H1 (cell line): ENCODE data around the gene CREB3L1. TPM values are rescaled to one million over a fixed set of nuclear protein-coding genes. Genes with fewer than 3 reads are reported as not detected.

Source experiments
- CTCF ChIA-PET: fragments of 300-600 bp; sonication (Branson Sonifier 250); formaldehyde crosslinking; loops from one replicate; lab custom pipeline; 2021; ENCODE audit not compliant: partially characterized antibody; lab: Charles Lee
- POLR2A ChIA-PET: fragments of 300-600 bp; sonication (Branson Sonifier 250); formaldehyde crosslinking; loops from one replicate; lab custom pipeline; 2021; ENCODE audit warnings: inconsistent platforms; ENCODE audit not compliant: partially characterized antibody; lab: Charles Lee
- DNase-seq, 2 experiments: peaks; one replicate each; pipeline versions ENCODE4 v3.0.0 to v3.0.0-alpha.2; 2010 to 2022; ENCODE audit warnings: low spot score in 2 of 2, low read depth in 1 of 2, mixed read lengths in 1 of 2
- FAIRE-seq: peaks from 2 replicates; lab custom pipeline; 2011; peaks lifted over from hg19 to GRCh38; lab: Jason Lieb, UNC
- H2AFZ ChIP-seq: 2 replicates; pipeline ENCODE4 v1.8.1; 2012; ENCODE audit warnings: low read length, inconsistent platforms
- H2AK5ac ChIP-seq: 2 replicates; pipeline ENCODE4 v1.6.1; 2013; ENCODE audit warnings: low read depth, low read length
- H2BK120ac ChIP-seq: replicated peaks from 2 replicates; pipeline ENCODE3; 2013; ENCODE audit warnings: low read depth, low read length, inconsistent platforms
- H2BK12ac ChIP-seq: 2 replicates; pipeline ENCODE4 v1.6.1; 2013; ENCODE audit warnings: low read depth, low read length
- H2BK15ac ChIP-seq: 2 replicates; pipeline ENCODE4 v1.6.1; 2013; ENCODE audit warnings: low read length
- H2BK20ac ChIP-seq: 2 replicates; pipeline ENCODE4 v1.6.1; 2013; ENCODE audit warnings: low read length
- H2BK5ac ChIP-seq: 2 replicates; pipeline ENCODE4 v1.6.1; 2013; ENCODE audit warnings: low read depth, low read length
- H3K14ac ChIP-seq: 2 replicates; pipeline ENCODE4 v1.6.1; 2013; ENCODE audit warnings: inconsistent platforms; ENCODE audit not compliant: insufficient read length
- H3K18ac ChIP-seq: 2 replicates; pipeline ENCODE4 v1.6.1; 2013; ENCODE audit warnings: low read length; ENCODE audit errors: extremely low read depth
- H3K23ac ChIP-seq: 2 replicates; pipeline ENCODE4 v1.6.1; 2013; ENCODE audit warnings: inconsistent platforms; ENCODE audit not compliant: insufficient read length
- H3K23me2 ChIP-seq: 2 replicates; pipeline ENCODE4 v1.6.1; 2013; ENCODE audit warnings: low read depth, low read length
- H3K27ac ChIP-seq: 2 replicates; pipeline ENCODE4 v1.6.1; 2011; ENCODE audit warnings: low read depth, low read length, inconsistent platforms
- H3K27me3 ChIP-seq, 4 experiments: replicated peaks in 1 of 4; 1 replicate in 1 of 4; 2 replicates in 3 of 4; pipeline versions ENCODE4 v1.6.1 to v1.8.1; 2011 to 2013; ENCODE audit warnings: low read length in 3 of 4, mild to moderate bottlenecking in 3 of 4, inconsistent platforms in 2 of 4, mixed read lengths in 2 of 4, moderate library complexity in 1 of 4; ENCODE audit not compliant: control insufficient read depth in 3 of 4, insufficient read depth in 3 of 4; ENCODE audit errors: extremely low read depth in 1 of 4
- H3K36me3 ChIP-seq, 4 experiments: 2 replicates each; pipeline versions ENCODE4 v1.6.1 to v1.8.1; 2011 to 2013; ENCODE audit warnings: mild to moderate bottlenecking in 4 of 4, low read length in 3 of 4, moderate library complexity in 2 of 4, control low read depth in 1 of 4, inconsistent platforms in 1 of 4; ENCODE audit not compliant: insufficient read depth in 4 of 4, control insufficient read depth in 2 of 4
- H3K4ac ChIP-seq: replicated peaks from 2 replicates; pipeline ENCODE3; 2013; ENCODE audit warnings: low read length, low read depth, mixed read lengths, inconsistent platforms; ENCODE audit not compliant: insufficient read length
- H3K4me1 ChIP-seq, 4 experiments: replicated peaks in 1 of 4; 1 replicate in 1 of 4; 2 replicates in 3 of 4; pipeline versions ENCODE4 v1.6.1 to v1.8.1; 2011 to 2013; ENCODE audit warnings: low read length in 3 of 4, inconsistent platforms in 2 of 4, mixed read lengths in 1 of 4; ENCODE audit not compliant: insufficient read depth in 4 of 4, control insufficient read depth in 3 of 4
- H3K4me2 ChIP-seq, 2 experiments: 2 replicates each; pipeline versions ENCODE4 v1.6.1 to v1.8.1; 2011 to 2013; ENCODE audit warnings: low read depth in 2 of 2, low read length in 2 of 2, control low read depth in 1 of 2, inconsistent platforms in 1 of 2, mild to moderate bottlenecking in 1 of 2; ENCODE audit not compliant: insufficient read depth in 1 of 2
- H3K4me3 ChIP-seq, 4 experiments: fragments of 200-600, 300-600 bp in 1 of 4; sonication (generic), shearing (Covaris generic), sonication (Bioruptor Twin) in 1 of 4; 2 replicates each; pipeline versions ENCODE4 v1.5.1 to v1.8.1; 2011 to 2016; ENCODE audit warnings: low read length in 4 of 4, low read depth in 3 of 4, control low read depth in 2 of 4, inconsistent platforms in 2 of 4, mild to moderate bottlenecking in 2 of 4, mixed read lengths in 1 of 4, moderate library complexity in 1 of 4; ENCODE audit not compliant: insufficient read depth in 2 of 4; ENCODE audit errors: extremely low read depth in 1 of 4
- H3K56ac ChIP-seq: replicated peaks from 2 replicates; pipeline ENCODE3; 2013; ENCODE audit warnings: low read depth, mild to moderate bottlenecking, mixed read lengths, low read length, inconsistent platforms; ENCODE audit not compliant: insufficient read length
- H3K79me1 ChIP-seq: 2 replicates; pipeline ENCODE4 v1.6.1; 2013; ENCODE audit warnings: low read depth, low read length, control low read depth
- H3K79me2 ChIP-seq, 2 experiments: 2 replicates each; pipeline versions ENCODE4 v1.6.1 to v1.8.1; 2012 to 2013; ENCODE audit warnings: low read length in 2 of 2, mild to moderate bottlenecking in 2 of 2, inconsistent platforms in 1 of 2; ENCODE audit not compliant: insufficient read depth in 2 of 2, control insufficient read depth in 1 of 2
- H3K9ac ChIP-seq, 4 experiments: replicated peaks in 1 of 4; 1 replicate in 1 of 4; 2 replicates in 3 of 4; pipeline versions ENCODE4 v1.6.1 to v1.8.1; 2011 to 2013; ENCODE audit warnings: low read depth in 3 of 4, low read length in 3 of 4, control low read depth in 2 of 4, mild to moderate bottlenecking in 2 of 4, moderate library complexity in 2 of 4, inconsistent platforms in 1 of 4; ENCODE audit errors: extremely low read depth in 1 of 4
- H3K9me3 ChIP-seq, 2 experiments: 2 replicates each; pipeline versions ENCODE4 v1.6.1 to v1.8.1; 2012 to 2013; ENCODE audit warnings: mild to moderate bottlenecking in 2 of 2, moderate library complexity in 2 of 2, control low read depth in 1 of 2, inconsistent platforms in 1 of 2, low read depth in 1 of 2, low read length in 1 of 2, mixed read lengths in 1 of 2; ENCODE audit not compliant: insufficient read depth in 2 of 2
- H4K20me1 ChIP-seq, 2 experiments: replicated peaks in 1 of 2; 2 replicates each; pipeline versions ENCODE3 to v1.8.1; 2011 to 2013; ENCODE audit warnings: inconsistent platforms in 2 of 2, low read length in 2 of 2, mild to moderate bottlenecking in 1 of 2; ENCODE audit not compliant: insufficient read depth in 2 of 2, control insufficient read depth in 1 of 2
- H4K5ac ChIP-seq: 2 replicates; pipeline ENCODE4 v1.6.1; 2013; ENCODE audit warnings: low read length, low read depth, mixed read lengths, inconsistent platforms; ENCODE audit not compliant: insufficient read length
- H4K8ac ChIP-seq: 2 replicates; pipeline ENCODE4 v1.8.0; 2013; ENCODE audit warnings: mild to moderate bottlenecking, moderate library complexity, low read length, inconsistent platforms; ENCODE audit not compliant: insufficient read depth; ENCODE audit errors: extremely low read depth
- H4K91ac ChIP-seq: replicated peaks from 2 replicates; pipeline ENCODE3; 2013; ENCODE audit warnings: low read length, mixed read lengths, inconsistent platforms; ENCODE audit not compliant: insufficient read length
- BRCA1 ChIP-seq: IDR thresholded peaks from 2 replicates; pipeline ENCODE4 v1.6.1; 2012; ENCODE audit warnings: low read depth, low read length, improper control_type of control experiment
- CTCF ChIP-seq, 3 experiments: IDR thresholded peaks; 1 replicate in 2 of 3; 2 replicates in 1 of 3; pipeline versions ENCODE4 v1.5.1 to v1.6.1; 2011; ENCODE audit warnings: low read length in 3 of 3, mild to moderate bottlenecking in 3 of 3, inconsistent platforms in 2 of 3, low read depth in 1 of 3, moderate library complexity in 1 of 3; ENCODE audit not compliant: insufficient read depth in 1 of 3; ENCODE audit errors: control extremely low read depth in 1 of 3
- EZH2 ChIP-seq: fragments of 200-600 bp; sonication (generic); IDR thresholded peaks from 2 replicates; pipeline ENCODE4 v1.7.1; 2012; ENCODE audit warnings: low read depth, mild to moderate bottlenecking, moderate library complexity, low read length, inconsistent platforms; ENCODE audit not compliant: severe bottlenecking
- RBBP5 ChIP-seq: IDR thresholded peaks from 2 replicates; pipeline ENCODE4 v1.7.1; 2012; ENCODE audit warnings: low read depth, mild to moderate bottlenecking, inconsistent platforms, low read length, moderate library complexity, borderline replicate concordance
- SRF ChIP-seq: IDR thresholded peaks from 2 replicates; pipeline ENCODE4 v1.6.1; 2011; ENCODE audit warnings: mild to moderate bottlenecking, low read depth, low read length, moderate library complexity
- WGBS, 2 experiments: shearing (Covaris generic) in 1 of 2; methylation state at CpG; one replicate each; pipeline versions ENCODE4 v1.1.6 to v1.1.7; 2013 to 2015; ENCODE audit warnings: low lambda C conversion rate in 2 of 2, mixed read lengths in 2 of 2, inconsistent platforms in 1 of 2, low coverage in 1 of 2, missing lambda C conversion rate in 1 of 2; ENCODE audit not compliant: insufficient replicate concordance in 2 of 2, insufficient coverage in 1 of 2, insufficient read length in 1 of 2; ENCODE audit errors: extremely low coverage in 1 of 2, missing lambda C conversion rate in 1 of 2; 5-methylcytosine and 5-hydroxymethylcytosine counted together
- polyA plus RNA-seq, 7 experiments: library from polyadenylated mRNA; depleted of rRNA in 3 of 7; stranded (reverse) in 5 of 7; unstranded in 2 of 7; fragments of >200 nt in 5 of 7; fragments of 200-250 nt in 2 of 7; gene quantifications; 1 replicate in 5 of 7; 2 replicates in 1 of 7; 4 replicates in 1 of 7; pipeline versions ENCODE4 v1.2.1 to v1.2.3, GENCODE V29; 2011 to 2013; ENCODE audit warnings: missing spikeins in 2 of 7, mixed read lengths in 2 of 7
- total RNA-seq: library from RNA; stranded (reverse); fragmentation: NEBNext Ultra II Directional; extraction: Animal tissue kit (Norgen Biotek cat#: 25700); gene quantifications from 2 replicates; pipeline ENCODE4 v1.2.1, GENCODE V29; 2021
- TF ChIP-seq, protein P1 (sequence below): IDR thresholded peaks from 2 replicates; pipeline ENCODE4 v1.6.1; 2011; ENCODE audit warnings: low read depth, mild to moderate bottlenecking, low read length; ENCODE audit not compliant: insufficient read depth
- TF ChIP-seq, protein P2 (sequence below): IDR thresholded peaks from 2 replicates; pipeline ENCODE4 v1.6.1; 2012; ENCODE audit warnings: low read length, inconsistent platforms

CREB3L1 gene
- total and polyA plus RNA-seq, 2 of the 8 experiments (the other 6 are each of a cell fraction or from before 2014, with no cell fraction given), result 4.1 to 12.7 TPM

- Histone ChIP-seq H2BK20ac (no peak overlapping the region), H2AK5ac (no peak overlapping the region), H3K9ac (no peak overlapping the region), H3K23ac (no peak overlapping the region), H4K8ac (no peak overlapping the region), H2AFZ (no peak overlapping the region), H3K4me1 (no peaks in the 10 kb centered on the region), H3K79me2 (no peaks in the 10 kb centered on the region), H3K27me3 (no peaks in the 10 kb centered on the region), H3K23me2 (no peaks in the 10 kb centered on the region), H3K4ac (no peak overlapping the region), H4K20me1 (no peaks in the 10 kb centered on the region), H3K36me3 (peaks cover 0 to 4% (median 0%) of the 10 kb centered on the region in 4 experiments; a peak in 2 of 8 replicates), H3K27ac (no peak overlapping the region), H3K9me3 (no peaks in the 10 kb centered on the region), H3K18ac (no peak overlapping the region), H3K4me2 (no peak overlapping the region), H2BK120ac (no peak overlapping the region), H2BK15ac (no peak overlapping the region), H4K91ac (no peak overlapping the region), H3K56ac (no peak overlapping the region), H3K79me1 (no peaks in the 10 kb centered on the region), H2BK12ac (no peak overlapping the region), H2BK5ac (no peak overlapping the region), H3K4me3 (no peak overlapping the region), H4K5ac (no peak overlapping the region), H3K14ac (no peak overlapping the region)
- 56% methylated on average over 16 of the region's 16 CpGs; no CpG with 5 or more reads in 1 of the 2 experiments for WGBS, 2 experiments
- ChIA-PET POLR2A (interaction anchor here (0.9 to 11.7 kb wide), 9 partner anchors 11 to 181 kb away, joined by 3 to 77 read pairs (median 4); no protein-coding TSS in a partner anchor), CTCF (interaction anchor here (0.7 to 38.0 kb wide), 26 partner anchors 0 to 350 kb away, joined by 3 to 858 read pairs (median 6); partner anchors contain the start of gene CREB3L1)
- FAIRE-seq (peak; percentile 92), DNase-seq (peak; percentile 77 to 95)
- TF ChIP-seq SRF, result no peak
- TF ChIP-seq EZH2, result no peak
- TF ChIP-seq CTCF (IDR thresholded peaks at IDR 0.05; ENCODE audit: control extremely low read depth in 1 of 3, insufficient read depth in 1 of 3, low read depth in 1 of 3, low read length in 3 of 3), result peak; percentile 84 to 93 (median 84)
- TF ChIP-seq, protein P1, sequence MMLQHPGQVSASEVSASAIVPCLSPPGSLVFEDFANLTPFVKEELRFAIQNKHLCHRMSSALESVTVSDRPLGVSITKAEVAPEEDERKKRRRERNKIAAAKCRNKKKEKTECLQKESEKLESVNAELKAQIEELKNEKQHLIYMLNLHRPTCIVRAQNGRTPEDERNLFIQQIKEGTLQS, result peak; percentile 77
- no peak for TF ChIP-seq BRCA1
- no peak for TF ChIP-seq RBBP5
- TF ChIP-seq, protein P2, sequence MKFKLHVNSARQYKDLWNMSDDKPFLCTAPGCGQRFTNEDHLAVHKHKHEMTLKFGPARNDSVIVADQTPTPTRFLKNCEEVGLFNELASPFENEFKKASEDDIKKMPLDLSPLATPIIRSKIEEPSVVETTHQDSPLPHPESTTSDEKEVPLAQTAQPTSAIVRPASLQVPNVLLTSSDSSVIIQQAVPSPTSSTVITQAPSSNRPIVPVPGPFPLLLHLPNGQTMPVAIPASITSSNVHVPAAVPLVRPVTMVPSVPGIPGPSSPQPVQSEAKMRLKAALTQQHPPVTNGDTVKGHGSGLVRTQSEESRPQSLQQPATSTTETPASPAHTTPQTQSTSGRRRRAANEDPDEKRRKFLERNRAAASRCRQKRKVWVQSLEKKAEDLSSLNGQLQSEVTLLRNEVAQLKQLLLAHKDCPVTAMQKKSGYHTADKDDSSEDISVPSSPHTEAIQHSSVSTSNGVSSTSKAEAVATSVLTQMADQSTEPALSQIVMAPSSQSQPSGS, result no peak
These were observed 37.7 kb downstream of the CREB3L1 start for GRCh38 chr11:46315033-46315738.
